Calu3 (cell line): Measurements from ENCODE around the gene DOK5. TPM values are rescaled to one million over a fixed set of nuclear protein-coding genes. Genes with fewer than 3 reads are reported as not detected.

Source experiments
- BruUV-seq: library from RNA; stranded (reverse); fragments of 400-500 nt; replicated peaks from 2 replicates; lab custom pipeline; 2021; lab: Mats Ljungman, UMichigan
- CTCF ChIA-PET: fragments of 300-600 bp; sonication (Branson Sonifier 250); formaldehyde crosslinking; loops from one replicate; lab custom pipeline; 2022; ENCODE audit warnings: antibody characterized with exemption; lab: Charles Lee
- DNase-seq: peaks from one replicate; pipeline ENCODE4 v3.0.0; 2022
- H3K27ac Mint-ChIP-seq: one replicate; pipeline ENCODE4 v1.8.0; 2022; ENCODE audit warnings: mixed read lengths; ENCODE audit not compliant: unreplicated experiment
- H3K27me3 Mint-ChIP-seq: one replicate; pipeline ENCODE4 v1.8.0; 2022; ENCODE audit warnings: mixed read lengths; ENCODE audit not compliant: unreplicated experiment
- H3K36me3 Mint-ChIP-seq: one replicate; pipeline ENCODE4 v1.8.0; 2022; ENCODE audit warnings: mild to moderate bottlenecking, moderate library complexity, mixed read lengths; ENCODE audit not compliant: insufficient read depth, unreplicated experiment
- H3K4me1 Mint-ChIP-seq: one replicate; pipeline ENCODE4 v1.8.0; 2022; ENCODE audit warnings: mild to moderate bottlenecking, low read depth, mixed read lengths; ENCODE audit not compliant: unreplicated experiment
- H3K4me3 Mint-ChIP-seq: one replicate; pipeline ENCODE4 v1.8.0; 2022; ENCODE audit warnings: mild to moderate bottlenecking, low read depth, moderate library complexity, mixed read lengths; ENCODE audit not compliant: unreplicated experiment
- H3K9me3 Mint-ChIP-seq: one replicate; pipeline ENCODE4 v1.8.0; 2022; ENCODE audit warnings: low read depth, mixed read lengths; ENCODE audit not compliant: unreplicated experiment
- intact Hi-C: fragments of 100-400 bp; cut with micrococcal nuclease; formaldehyde crosslinking; loops from one replicate; pipeline ENCODE4 v1.10.0; 2022; ENCODE audit not compliant: unreplicated experiment
- total RNA-seq: library from RNA; stranded (reverse); gene quantifications from 2 replicates; pipeline ENCODE4 v1.2.3, GENCODE V29; 2022
- TF ChIP-seq, protein P1 (sequence below): fragments of 200-600 bp; IDR thresholded peaks from one replicate; pipeline ENCODE4 v1.8.0; 2022; ENCODE audit warnings: antibody characterized with exemption; ENCODE audit not compliant: unreplicated experiment

DOK5 gene
- total RNA-seq, 1 experiment from 2014 or later = 0.17 TPM

DNA sequence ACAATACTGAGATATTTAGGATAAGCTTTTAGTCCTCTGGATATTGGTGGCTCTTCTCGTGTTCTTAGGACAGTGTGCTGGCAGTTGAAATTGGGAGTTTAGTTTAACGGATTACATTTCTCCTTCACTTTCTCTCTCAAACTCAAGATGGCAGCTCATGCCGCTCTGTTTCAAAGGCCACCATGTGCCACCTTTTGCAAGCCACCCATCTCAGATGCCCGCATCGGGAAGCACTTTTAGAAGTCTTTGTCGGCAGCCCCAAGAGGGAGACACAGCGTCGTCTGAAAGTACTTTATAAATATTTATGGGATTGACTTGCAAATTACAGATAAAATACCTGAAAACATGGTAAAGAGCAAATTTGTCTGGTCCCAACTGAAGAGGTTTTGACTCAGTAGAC lies 73.5 kb downstream of the DOK5 start:
- intact Hi-C loops = no loop called here
- CTCF ChIA-PET = no interaction called here
- H3K36me3 Mint-ChIP-seq = no peaks in the 10 kb centered on the region
- peaks cover 8% of the 10 kb centered on the region for H3K27me3 Mint-ChIP-seq
- no peaks in the 10 kb centered on the region for H3K4me1 Mint-ChIP-seq
- H3K4me3 Mint-ChIP-seq = no peak overlapping the region
- no TSS peak for BruUV-seq
- no peak overlapping the region for H3K27ac Mint-ChIP-seq
- DNase-seq = no peak
- H3K9me3 Mint-ChIP-seq = no peaks in the 10 kb centered on the region
- TF ChIP-seq, protein P1, sequence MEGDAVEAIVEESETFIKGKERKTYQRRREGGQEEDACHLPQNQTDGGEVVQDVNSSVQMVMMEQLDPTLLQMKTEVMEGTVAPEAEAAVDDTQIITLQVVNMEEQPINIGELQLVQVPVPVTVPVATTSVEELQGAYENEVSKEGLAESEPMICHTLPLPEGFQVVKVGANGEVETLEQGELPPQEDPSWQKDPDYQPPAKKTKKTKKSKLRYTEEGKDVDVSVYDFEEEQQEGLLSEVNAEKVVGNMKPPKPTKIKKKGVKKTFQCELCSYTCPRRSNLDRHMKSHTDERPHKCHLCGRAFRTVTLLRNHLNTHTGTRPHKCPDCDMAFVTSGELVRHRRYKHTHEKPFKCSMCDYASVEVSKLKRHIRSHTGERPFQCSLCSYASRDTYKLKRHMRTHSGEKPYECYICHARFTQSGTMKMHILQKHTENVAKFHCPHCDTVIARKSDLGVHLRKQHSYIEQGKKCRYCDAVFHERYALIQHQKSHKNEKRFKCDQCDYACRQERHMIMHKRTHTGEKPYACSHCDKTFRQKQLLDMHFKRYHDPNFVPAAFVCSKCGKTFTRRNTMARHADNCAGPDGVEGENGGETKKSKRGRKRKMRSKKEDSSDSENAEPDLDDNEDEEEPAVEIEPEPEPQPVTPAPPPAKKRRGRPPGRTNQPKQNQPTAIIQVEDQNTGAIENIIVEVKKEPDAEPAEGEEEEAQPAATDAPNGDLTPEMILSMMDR = no peak

GRCh38 chr20:54549658-54550326 lies 74.4 kb downstream of the DOK5 start:
- TF ChIP-seq, protein P1 = no peak
- H3K27ac Mint-ChIP-seq = no peak overlapping the region
- H3K36me3 Mint-ChIP-seq = no peaks in the 10 kb centered on the region
- H3K4me3 Mint-ChIP-seq = no peak overlapping the region
- no TSS peak for BruUV-seq
- H3K9me3 Mint-ChIP-seq = no peaks in the 10 kb centered on the region
- no peaks in the 10 kb centered on the region for H3K4me1 Mint-ChIP-seq
- CTCF ChIA-PET = no interaction called here
- peaks cover 8% of the 10 kb centered on the region for H3K27me3 Mint-ChIP-seq
- no peak for DNase-seq
- intact Hi-C loops = no loop called here

DNA sequence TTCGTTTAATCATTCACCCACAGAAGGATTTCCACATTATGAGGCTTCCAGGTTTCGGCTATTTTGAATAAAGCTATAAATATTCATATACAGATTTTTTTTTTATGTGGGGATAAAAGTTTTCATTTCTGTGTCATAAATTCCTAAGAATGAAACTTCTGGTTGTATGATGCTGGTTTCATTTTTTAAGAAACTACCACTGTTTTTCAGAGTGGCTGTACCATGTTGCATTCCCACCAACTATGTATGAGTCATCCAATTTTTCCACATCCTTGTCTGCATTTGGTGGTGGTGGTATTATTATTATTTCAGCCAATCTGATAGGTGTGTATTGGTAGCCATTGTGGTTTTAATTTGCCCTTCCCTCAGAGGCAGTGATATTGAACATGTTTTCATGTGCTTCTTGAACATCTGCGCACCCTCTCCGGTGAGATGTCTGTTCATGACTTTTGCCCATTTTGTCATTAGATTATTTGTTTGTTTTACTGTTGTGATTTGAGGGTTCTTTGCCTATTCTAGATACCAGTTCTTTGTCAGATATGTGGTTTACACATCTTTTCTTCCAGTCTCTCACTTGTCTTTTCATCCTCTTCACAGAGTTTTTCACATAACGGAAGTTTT lies 75.5 kb downstream of the DOK5 start:
- H3K4me3 Mint-ChIP-seq = no peak overlapping the region
- H3K36me3 Mint-ChIP-seq = no peaks in the 10 kb centered on the region
- TF ChIP-seq, protein P1 = no peak
- no peak overlapping the region for H3K27ac Mint-ChIP-seq
- no peaks in the 10 kb centered on the region for H3K9me3 Mint-ChIP-seq
- no TSS peak for BruUV-seq
- CTCF ChIA-PET = interaction anchor here (0.5 to 0.6 kb wide), 2 partner anchors 15 to 234 kb away, joined by 3 read pairs; no protein-coding TSS in a partner anchor
- H3K4me1 Mint-ChIP-seq = no peaks in the 10 kb centered on the region
- peaks cover 8% of the 10 kb centered on the region for H3K27me3 Mint-ChIP-seq
- DNase-seq = no peak
- intact Hi-C loops = no loop called here

DNA sequence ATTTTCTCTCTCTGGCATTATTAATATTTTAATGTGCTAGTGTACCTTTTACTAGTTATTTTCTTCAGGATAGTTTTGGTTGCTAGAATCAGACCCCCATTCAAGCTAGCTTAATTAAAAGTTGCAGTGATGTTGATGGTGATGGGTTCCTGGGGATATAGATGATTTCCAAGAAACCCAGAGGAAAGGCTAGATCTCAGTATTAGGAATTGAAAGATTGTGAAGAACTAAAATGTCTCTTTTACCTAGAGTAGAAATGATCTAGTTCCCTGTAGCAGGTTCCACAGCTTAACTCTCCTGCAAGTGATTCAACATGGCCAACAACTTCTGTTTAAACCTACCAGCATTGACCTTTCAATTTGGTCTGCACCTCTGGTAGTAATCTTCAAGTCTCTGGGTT lies 78.6 kb downstream of the DOK5 start:
- H3K9me3 Mint-ChIP-seq = no peaks in the 10 kb centered on the region
- peaks cover 14% of the 10 kb centered on the region for H3K4me1 Mint-ChIP-seq
- H3K27me3 Mint-ChIP-seq = peaks cover 8% of the 10 kb centered on the region
- TF ChIP-seq, protein P1 = no peak
- no peak for DNase-seq
- CTCF ChIA-PET = no interaction called here
- intact Hi-C loops = no loop called here
- H3K36me3 Mint-ChIP-seq = no peaks in the 10 kb centered on the region
- BruUV-seq = no TSS peak
- no peak overlapping the region for H3K4me3 Mint-ChIP-seq
- H3K27ac Mint-ChIP-seq = no peak overlapping the region
